ENCODE measurements around the gene VAT1L.

DNA sequence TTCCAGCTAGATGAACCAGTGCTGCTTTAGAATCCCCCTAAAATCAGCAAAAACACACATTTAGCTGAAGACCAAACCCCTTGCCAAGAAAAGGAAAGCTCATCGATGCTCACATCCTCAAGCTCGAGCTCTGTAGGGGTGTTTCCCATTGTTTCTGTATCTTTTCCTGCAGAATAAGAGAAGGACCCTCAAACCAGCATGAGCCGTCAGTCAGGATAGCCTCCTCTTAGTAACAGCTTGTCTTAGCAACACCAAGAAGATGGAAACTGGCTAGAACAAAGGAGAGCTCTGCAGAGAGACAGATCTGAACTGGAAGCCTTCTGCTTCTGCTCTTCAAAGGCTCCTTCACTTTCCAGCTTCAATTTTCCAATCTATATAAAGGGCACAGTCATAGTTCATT, 32.0 kb downstream of the VAT1L start:
- TF ChIP-seq, protein P1, sequence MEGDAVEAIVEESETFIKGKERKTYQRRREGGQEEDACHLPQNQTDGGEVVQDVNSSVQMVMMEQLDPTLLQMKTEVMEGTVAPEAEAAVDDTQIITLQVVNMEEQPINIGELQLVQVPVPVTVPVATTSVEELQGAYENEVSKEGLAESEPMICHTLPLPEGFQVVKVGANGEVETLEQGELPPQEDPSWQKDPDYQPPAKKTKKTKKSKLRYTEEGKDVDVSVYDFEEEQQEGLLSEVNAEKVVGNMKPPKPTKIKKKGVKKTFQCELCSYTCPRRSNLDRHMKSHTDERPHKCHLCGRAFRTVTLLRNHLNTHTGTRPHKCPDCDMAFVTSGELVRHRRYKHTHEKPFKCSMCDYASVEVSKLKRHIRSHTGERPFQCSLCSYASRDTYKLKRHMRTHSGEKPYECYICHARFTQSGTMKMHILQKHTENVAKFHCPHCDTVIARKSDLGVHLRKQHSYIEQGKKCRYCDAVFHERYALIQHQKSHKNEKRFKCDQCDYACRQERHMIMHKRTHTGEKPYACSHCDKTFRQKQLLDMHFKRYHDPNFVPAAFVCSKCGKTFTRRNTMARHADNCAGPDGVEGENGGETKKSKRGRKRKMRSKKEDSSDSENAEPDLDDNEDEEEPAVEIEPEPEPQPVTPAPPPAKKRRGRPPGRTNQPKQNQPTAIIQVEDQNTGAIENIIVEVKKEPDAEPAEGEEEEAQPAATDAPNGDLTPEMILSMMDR (IDR thresholded peaks at IDR 0.05) = no peak
- no peak for TF ChIP-seq POLR2A (IDR thresholded peaks at IDR 0.05)

Data from prostate gland (tissue), 2 donors.